Sigmoid colon (tissue), 4 donors: Measurements from ENCODE around the gene TPX2.

Experiments
- EP300 ChIP-seq, 4 donors: sonication (generic); formaldehyde crosslinking; IDR thresholded peaks; one replicate each; pipeline ENCODE4 v1.6.1; 2017; ENCODE audit warnings: antibody characterized with exemption in 4 of 4
- POLR2A ChIP-seq, 2 donors: fragments of 450-650 bp; IDR thresholded peaks; one replicate each; pipeline ENCODE4 v1.6.1; 2016; ENCODE audit warnings: antibody characterized with exemption in 2 of 2, mild to moderate bottlenecking in 2 of 2, moderate library complexity in 2 of 2
- POLR2AphosphoS5 ChIP-seq, 4 donors: sonication (generic); formaldehyde crosslinking; IDR thresholded peaks; one replicate each; pipeline ENCODE4 v1.6.1; 2017; ENCODE audit warnings: antibody characterized with exemption in 4 of 4
- TF ChIP-seq, protein P1 (sequence below), 4 experiments: fragments of 450-650 bp in 3 of 4; fragments of 200-600 bp in 1 of 4; IDR thresholded peaks; one replicate each; pipeline ENCODE4 v1.5.1; 2016 to 2019; ENCODE audit warnings: antibody characterized with exemption in 4 of 4, mild to moderate bottlenecking in 3 of 4, moderate library complexity in 2 of 4

DNA sequence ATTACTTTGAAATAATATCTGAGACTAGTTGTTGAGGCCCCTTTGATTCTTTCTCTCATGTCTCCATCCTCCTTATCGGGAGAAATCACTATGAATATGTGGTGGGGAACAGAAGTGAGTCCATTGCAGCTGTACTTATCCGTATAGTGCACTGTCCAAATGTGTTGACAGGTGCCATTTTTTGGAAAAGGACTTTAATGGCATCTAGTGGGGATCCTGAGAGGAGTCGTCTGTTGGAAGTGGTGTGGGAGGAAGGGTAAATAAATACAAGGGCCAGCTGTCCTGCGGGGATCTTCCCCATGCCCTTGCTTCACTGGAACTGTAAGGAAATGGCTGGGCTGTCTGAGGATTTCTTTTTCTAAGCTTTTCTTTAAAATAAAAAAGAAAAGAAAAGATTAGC is 19.4 kb downstream of the TPX2 start:
- no peak for TF ChIP-seq POLR2AphosphoS5 (IDR thresholded peaks at IDR 0.05)
- TF ChIP-seq, protein P1, sequence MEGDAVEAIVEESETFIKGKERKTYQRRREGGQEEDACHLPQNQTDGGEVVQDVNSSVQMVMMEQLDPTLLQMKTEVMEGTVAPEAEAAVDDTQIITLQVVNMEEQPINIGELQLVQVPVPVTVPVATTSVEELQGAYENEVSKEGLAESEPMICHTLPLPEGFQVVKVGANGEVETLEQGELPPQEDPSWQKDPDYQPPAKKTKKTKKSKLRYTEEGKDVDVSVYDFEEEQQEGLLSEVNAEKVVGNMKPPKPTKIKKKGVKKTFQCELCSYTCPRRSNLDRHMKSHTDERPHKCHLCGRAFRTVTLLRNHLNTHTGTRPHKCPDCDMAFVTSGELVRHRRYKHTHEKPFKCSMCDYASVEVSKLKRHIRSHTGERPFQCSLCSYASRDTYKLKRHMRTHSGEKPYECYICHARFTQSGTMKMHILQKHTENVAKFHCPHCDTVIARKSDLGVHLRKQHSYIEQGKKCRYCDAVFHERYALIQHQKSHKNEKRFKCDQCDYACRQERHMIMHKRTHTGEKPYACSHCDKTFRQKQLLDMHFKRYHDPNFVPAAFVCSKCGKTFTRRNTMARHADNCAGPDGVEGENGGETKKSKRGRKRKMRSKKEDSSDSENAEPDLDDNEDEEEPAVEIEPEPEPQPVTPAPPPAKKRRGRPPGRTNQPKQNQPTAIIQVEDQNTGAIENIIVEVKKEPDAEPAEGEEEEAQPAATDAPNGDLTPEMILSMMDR (IDR thresholded peaks at IDR 0.05): no peak
- no peak for TF ChIP-seq POLR2A (IDR thresholded peaks at IDR 0.05)
- TF ChIP-seq EP300 (IDR thresholded peaks at IDR 0.05): no peak
